Measurements from ENCODE around the gene CLCN4. TPM values are rescaled to one million over a fixed set of nuclear protein-coding genes. Genes with fewer than 3 reads are reported as not detected.

CLCN4 gene
- total RNA-seq, 1 experiment from 2014 or later: 10.0 TPM

GRCh38 chrX:10140264-10140663 is 16.5 kb upstream of the CLCN4 start:
- CTCF ChIA-PET: no interaction called here
- TF ChIP-seq, protein P1, sequence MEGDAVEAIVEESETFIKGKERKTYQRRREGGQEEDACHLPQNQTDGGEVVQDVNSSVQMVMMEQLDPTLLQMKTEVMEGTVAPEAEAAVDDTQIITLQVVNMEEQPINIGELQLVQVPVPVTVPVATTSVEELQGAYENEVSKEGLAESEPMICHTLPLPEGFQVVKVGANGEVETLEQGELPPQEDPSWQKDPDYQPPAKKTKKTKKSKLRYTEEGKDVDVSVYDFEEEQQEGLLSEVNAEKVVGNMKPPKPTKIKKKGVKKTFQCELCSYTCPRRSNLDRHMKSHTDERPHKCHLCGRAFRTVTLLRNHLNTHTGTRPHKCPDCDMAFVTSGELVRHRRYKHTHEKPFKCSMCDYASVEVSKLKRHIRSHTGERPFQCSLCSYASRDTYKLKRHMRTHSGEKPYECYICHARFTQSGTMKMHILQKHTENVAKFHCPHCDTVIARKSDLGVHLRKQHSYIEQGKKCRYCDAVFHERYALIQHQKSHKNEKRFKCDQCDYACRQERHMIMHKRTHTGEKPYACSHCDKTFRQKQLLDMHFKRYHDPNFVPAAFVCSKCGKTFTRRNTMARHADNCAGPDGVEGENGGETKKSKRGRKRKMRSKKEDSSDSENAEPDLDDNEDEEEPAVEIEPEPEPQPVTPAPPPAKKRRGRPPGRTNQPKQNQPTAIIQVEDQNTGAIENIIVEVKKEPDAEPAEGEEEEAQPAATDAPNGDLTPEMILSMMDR (IDR thresholded peaks at IDR 0.05; ENCODE audit: insufficient read depth in 1 of 2, low read depth in 1 of 2, low read length in 1 of 2, severe bottlenecking in 1 of 2, unreplicated experiment in 1 of 2): no peak
- Mint-ChIP-seq H3K36me3 (ENCODE audit: insufficient read depth, unreplicated experiment) (peaks cover 11% of the 10 kb centered on the region), H3K4me3 (ENCODE audit: unreplicated experiment) (no peak overlapping the region), H3K4me1 (ENCODE audit: low read depth, unreplicated experiment) (no peaks in the 10 kb centered on the region), H3K27ac (ENCODE audit: unreplicated experiment) (no peak overlapping the region), H3K9me3 (ENCODE audit: unreplicated experiment) (no peaks in the 10 kb centered on the region), H3K27me3 (ENCODE audit: insufficient read depth, unreplicated experiment) (no peaks in the 10 kb centered on the region)
- Histone ChIP-seq H3K9me3 (no peaks in the 10 kb centered on the region), H3K4me3 (ENCODE audit: low read depth, low read length) (no peak overlapping the region), H3K27me3 (replicated peaks; ENCODE audit: control insufficient read depth, insufficient read depth, low read length) (no peaks in the 10 kb centered on the region), H3K36me3 (ENCODE audit: control insufficient read depth, insufficient read depth, low read length) (no peaks in the 10 kb centered on the region), H3K4me1 (peaks cover under 1% of the 10 kb centered on the region; the same call in 1 of the 2 replicates)
- no TSS peak for BruUV-seq (replicated peaks)
- POLR2A ChIA-PET: no interaction called here
- intact Hi-C loops (cut with micrococcal nuclease; ENCODE audit: unreplicated experiment): no loop called here
- DNase-seq: no peak

DNA sequence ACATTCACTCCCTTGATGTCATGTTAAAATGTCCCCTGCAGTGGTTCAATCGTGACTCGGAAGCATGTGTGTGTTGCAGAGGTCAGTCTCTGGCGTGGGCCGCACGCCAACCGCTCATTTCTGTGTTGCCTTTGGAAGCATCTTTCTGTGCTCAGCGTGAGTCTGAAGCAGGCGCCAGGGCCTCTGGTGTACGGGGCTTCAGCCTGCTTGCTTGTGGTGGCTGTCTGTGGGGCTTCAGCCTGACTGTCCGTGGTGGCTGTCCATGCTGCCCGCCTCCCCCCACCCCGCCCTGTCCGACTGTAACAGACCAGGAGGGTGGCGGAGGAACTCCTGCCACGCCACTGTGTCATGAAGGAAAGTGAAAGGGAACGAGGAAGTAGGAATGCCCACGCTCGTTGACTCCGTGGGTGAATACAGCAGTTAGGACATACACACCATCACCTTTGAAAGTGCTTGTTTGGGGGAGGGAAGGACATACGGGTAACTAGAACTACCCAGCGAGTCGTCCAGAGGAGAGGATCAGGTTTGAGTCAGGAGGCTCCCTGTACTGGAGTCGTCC is 14.7 kb upstream of the CLCN4 start:
- Mint-ChIP-seq H3K36me3 (ENCODE audit: insufficient read depth, unreplicated experiment) (peaks cover 11% of the 10 kb centered on the region), H3K4me1 (ENCODE audit: low read depth, unreplicated experiment) (no peaks in the 10 kb centered on the region), H3K27me3 (ENCODE audit: insufficient read depth, unreplicated experiment) (no peaks in the 10 kb centered on the region), H3K9me3 (ENCODE audit: unreplicated experiment) (no peaks in the 10 kb centered on the region), H3K4me3 (ENCODE audit: unreplicated experiment) (no peak overlapping the region), H3K27ac (ENCODE audit: unreplicated experiment) (no peak overlapping the region)
- H3K4me3 ChIP-seq (ENCODE audit: low read depth, low read length): no peak overlapping the region
- no TSS peak for BruUV-seq (replicated peaks)
- no peaks in the 10 kb centered on the region for H3K36me3 ChIP-seq (ENCODE audit: control insufficient read depth, insufficient read depth, low read length)
- H3K4me1 ChIP-seq: no peaks in the 10 kb centered on the region
- TF ChIP-seq, protein P1 (IDR thresholded peaks at IDR 0.05; ENCODE audit: insufficient read depth in 1 of 2, low read depth in 1 of 2, low read length in 1 of 2, severe bottlenecking in 1 of 2, unreplicated experiment in 1 of 2): no peak
- intact Hi-C loops (cut with micrococcal nuclease; ENCODE audit: unreplicated experiment): no loop called here
- DNase-seq: no peak
- H3K9me3 ChIP-seq: no peaks in the 10 kb centered on the region
- CTCF ChIA-PET: no interaction called here
- POLR2A ChIA-PET: no interaction called here
- H3K27me3 ChIP-seq (replicated peaks; ENCODE audit: control insufficient read depth, insufficient read depth, low read length): no peaks in the 10 kb centered on the region

- BruUV-seq (replicated peaks): no TSS peak
- H3K27me3 ChIP-seq (replicated peaks; ENCODE audit: control insufficient read depth, insufficient read depth, low read length): no peaks in the 10 kb centered on the region
- intact Hi-C loops (cut with micrococcal nuclease; ENCODE audit: unreplicated experiment): no loop called here
- no peak overlapping the region for H3K4me3 ChIP-seq (ENCODE audit: low read depth, low read length)
- H3K4me1 Mint-ChIP-seq (ENCODE audit: low read depth, unreplicated experiment): no peaks in the 10 kb centered on the region
- H3K36me3 ChIP-seq (ENCODE audit: control insufficient read depth, insufficient read depth, low read length): no peaks in the 10 kb centered on the region
- CTCF ChIA-PET: no interaction called here
- no peak overlapping the region for H3K27ac Mint-ChIP-seq (ENCODE audit: unreplicated experiment)
- H3K4me1 ChIP-seq: no peaks in the 10 kb centered on the region
- TF ChIP-seq, protein P1 (IDR thresholded peaks at IDR 0.05; ENCODE audit: insufficient read depth in 1 of 2, low read depth in 1 of 2, low read length in 1 of 2, severe bottlenecking in 1 of 2, unreplicated experiment in 1 of 2): no peak
- H3K9me3 Mint-ChIP-seq (ENCODE audit: unreplicated experiment): no peaks in the 10 kb centered on the region
- no peaks in the 10 kb centered on the region for H3K9me3 ChIP-seq
- DNase-seq: no peak
- H3K27me3 Mint-ChIP-seq (ENCODE audit: insufficient read depth, unreplicated experiment): no peaks in the 10 kb centered on the region
- POLR2A ChIA-PET: interaction anchor here (0.6 kb wide), 1 partner anchor 140 kb away, joined by 7 read pairs; no protein-coding TSS in a partner anchor
- H3K4me3 Mint-ChIP-seq (ENCODE audit: unreplicated experiment): no peak overlapping the region
- H3K36me3 Mint-ChIP-seq (ENCODE audit: insufficient read depth, unreplicated experiment): peaks cover 8% of the 10 kb centered on the region
Measured at GRCh38 chrX:10143071-10143983, 13.4 kb upstream of the CLCN4 start.

Data from Caco-2 (cell line).